ACC112 (cell line): ENCODE data around the gene ARSB.

ENCODE experiments used
- H2AFZ ChIP-seq: fragments of 200-600 bp; sonication (generic); one replicate; pipeline ENCODE4 v1.6.0; 2017; ENCODE audit warnings: antibody characterized with exemption, low read length; ENCODE audit not compliant: unreplicated experiment
- H3K27ac ChIP-seq: fragments of 200-600 bp; sonication (generic); 2 replicates; pipeline ENCODE4 v1.5.1; 2014; ENCODE audit warnings: low read depth, mild to moderate bottlenecking, antibody characterized with exemption, low read length, moderate library complexity
- H3K27me3 ChIP-seq: fragments of 200-600 bp; sonication (generic); 2 replicates; pipeline ENCODE4 v1.6.1; 2014; ENCODE audit warnings: mild to moderate bottlenecking, antibody characterized with exemption, low read length, moderate library complexity, mixed read lengths; ENCODE audit not compliant: insufficient read depth
- H3K36me3 ChIP-seq: fragments of 200-600 bp; sonication (generic); 2 replicates; pipeline ENCODE4 v1.6.1; 2016; ENCODE audit warnings: mild to moderate bottlenecking, antibody characterized with exemption, low read length, moderate library complexity, mixed read lengths; ENCODE audit not compliant: insufficient read depth
- H3K4me1 ChIP-seq: fragments of 200-600 bp; sonication (generic); one replicate; pipeline ENCODE4 v1.6.1; 2016; ENCODE audit warnings: low read length, mixed read lengths; ENCODE audit not compliant: insufficient read depth, unreplicated experiment, control insufficient read depth
- H3K4me3 ChIP-seq: fragments of 200-600 bp; sonication (generic); 2 replicates; pipeline ENCODE4 v1.5.1; 2014; ENCODE audit warnings: mild to moderate bottlenecking, low read depth, low read length
- H3K79me2 ChIP-seq: fragments of 200-600 bp; sonication (generic); one replicate; pipeline ENCODE4 v1.6.0; 2016; ENCODE audit warnings: low read length; ENCODE audit not compliant: control insufficient read depth, unreplicated experiment, insufficient read depth

ARSB gene

DNA sequence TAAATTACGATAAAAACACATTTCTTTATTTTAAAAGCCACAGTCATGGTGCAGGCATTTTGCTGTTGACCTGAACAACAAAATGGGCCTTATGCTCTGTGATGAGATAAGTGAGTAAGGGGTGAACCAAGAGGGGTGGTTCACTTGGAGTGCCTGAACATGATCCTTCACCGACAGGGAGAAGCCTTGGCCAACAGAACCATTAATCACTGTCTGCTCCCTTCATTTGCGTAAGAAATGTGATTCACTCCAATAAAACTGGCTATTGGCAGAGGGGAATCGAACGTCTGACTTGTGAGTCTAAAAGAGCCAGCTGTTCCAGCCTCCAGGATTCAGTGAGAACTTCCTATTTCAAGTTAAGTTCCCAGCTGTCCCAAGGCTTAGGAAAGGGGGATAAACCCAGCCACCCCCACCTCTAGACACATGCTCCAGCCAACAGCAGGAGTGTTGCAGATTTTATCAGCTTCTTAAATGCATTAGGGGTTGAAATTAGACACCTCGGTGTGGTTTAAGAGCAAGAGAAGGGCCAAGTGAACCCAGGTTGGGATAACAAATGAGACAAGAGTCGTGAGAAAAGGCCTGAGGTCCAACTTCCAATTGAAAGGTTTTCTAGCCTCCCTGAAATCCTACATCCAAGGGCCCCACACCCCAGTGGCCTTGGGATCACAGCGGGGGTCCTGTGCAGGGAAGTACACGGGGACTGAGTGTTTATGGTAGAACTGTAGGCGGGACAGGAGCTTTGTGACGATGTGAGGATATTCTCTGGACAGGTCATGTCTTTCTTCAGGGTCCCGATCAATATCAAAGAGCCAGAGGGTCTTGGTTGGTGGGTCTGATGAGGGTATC is 205.1 kb downstream of the ARSB start:
- Histone ChIP-seq H3K27ac (no peak overlapping the region), H2AFZ (no peak overlapping the region), H3K27me3 (no peaks in the 10 kb centered on the region), H3K4me3 (no peak overlapping the region), H3K79me2 (no peaks in the 10 kb centered on the region), H3K36me3 (no peaks in the 10 kb centered on the region), H3K4me1 (peaks cover 10% of the 10 kb centered on the region)

DNA sequence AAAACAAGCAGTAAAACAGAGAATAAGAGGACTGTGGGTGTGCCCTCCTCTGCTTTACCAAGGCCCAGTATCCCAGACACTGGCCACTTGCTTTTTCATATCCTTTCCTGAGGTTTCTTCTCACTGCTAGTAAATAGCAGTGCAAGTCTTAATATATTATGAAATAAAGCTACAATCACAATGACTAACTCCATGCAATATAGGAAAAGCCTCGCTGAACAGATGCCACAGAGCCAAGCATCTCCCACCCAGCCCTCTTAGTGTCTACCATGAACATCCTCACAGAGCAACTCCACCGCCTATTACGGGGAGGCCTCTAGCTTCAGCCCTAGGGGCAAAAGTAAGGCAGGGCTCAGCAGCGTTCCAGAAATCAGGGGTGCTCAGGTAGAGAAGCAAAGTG is 205.8 kb downstream of the ARSB start:
- no peak overlapping the region for H3K4me3 ChIP-seq
- H3K27ac ChIP-seq, result no peak overlapping the region
- no peaks in the 10 kb centered on the region for H3K36me3 ChIP-seq
- no peak overlapping the region for H2AFZ ChIP-seq
- no peaks in the 10 kb centered on the region for H3K27me3 ChIP-seq
- no peaks in the 10 kb centered on the region for H3K79me2 ChIP-seq
- peaks cover 10% of the 10 kb centered on the region for H3K4me1 ChIP-seq

GRCh38 chr5:78778538-78778937 is 206.6 kb downstream of the ARSB start:
- Histone ChIP-seq H3K4me3 (no peak overlapping the region), H3K79me2 (no peaks in the 10 kb centered on the region), H3K27ac (no peak overlapping the region), H3K36me3 (no peaks in the 10 kb centered on the region), H2AFZ (no peak overlapping the region), H3K27me3 (no peaks in the 10 kb centered on the region), H3K4me1 (peaks cover 10% of the 10 kb centered on the region)

GRCh38 chr5:78777901-78778300 is 207.2 kb downstream of the ARSB start:
- H3K27ac ChIP-seq, result no peak overlapping the region
- H2AFZ ChIP-seq, result no peak overlapping the region
- H3K4me3 ChIP-seq, result no peak overlapping the region
- H3K27me3 ChIP-seq, result no peaks in the 10 kb centered on the region
- no peaks in the 10 kb centered on the region for H3K79me2 ChIP-seq
- H3K4me1 ChIP-seq, result peaks cover 10% of the 10 kb centered on the region
- H3K36me3 ChIP-seq, result no peaks in the 10 kb centered on the region

- Histone ChIP-seq H3K36me3 (no peaks in the 10 kb centered on the region), H3K79me2 (no peaks in the 10 kb centered on the region), H3K27me3 (no peaks in the 10 kb centered on the region), H3K4me3 (no peak overlapping the region), H3K27ac (no peak overlapping the region), H2AFZ (no peak overlapping the region), H3K4me1 (peaks cover 10% of the 10 kb centered on the region)
Measured at GRCh38 chr5:78776637-78777036, 208.5 kb downstream of the ARSB start.

DNA sequence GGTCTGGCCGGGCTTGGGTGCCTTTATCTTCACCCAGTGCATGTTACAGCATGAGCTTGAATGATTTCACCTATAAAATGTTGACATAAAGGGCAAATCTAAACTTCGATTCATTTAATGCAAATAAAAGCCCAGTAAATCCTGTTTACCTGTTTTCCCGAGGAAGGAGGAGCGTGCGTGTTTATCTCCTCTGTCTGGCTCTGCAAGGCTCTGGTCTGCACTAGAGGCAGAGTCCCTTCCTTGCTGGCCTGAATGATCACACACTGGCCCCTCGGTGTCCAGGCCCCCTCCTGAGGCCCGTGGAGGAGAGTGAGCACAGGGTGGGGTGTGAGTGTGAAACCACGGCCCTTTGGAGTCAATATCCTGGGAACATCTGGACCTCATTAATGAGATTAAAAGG is 211.5 kb downstream of the ARSB start:
- Histone ChIP-seq H3K36me3 (no peaks in the 10 kb centered on the region), H3K4me1 (no peaks in the 10 kb centered on the region), H3K79me2 (no peaks in the 10 kb centered on the region), H2AFZ (no peak overlapping the region), H3K4me3 (no peak overlapping the region), H3K27ac (no peak overlapping the region), H3K27me3 (no peaks in the 10 kb centered on the region)

- Histone ChIP-seq H3K36me3 (no peaks in the 10 kb centered on the region), H3K4me3 (no peak overlapping the region), H3K4me1 (no peaks in the 10 kb centered on the region), H3K27me3 (peaks cover 3% of the 10 kb centered on the region), H3K79me2 (no peaks in the 10 kb centered on the region), H2AFZ (no peak overlapping the region), H3K27ac (no peak overlapping the region)
Measured at GRCh38 chr5:78771260-78772205, 213.6 kb downstream of the ARSB start.

- Histone ChIP-seq H3K27ac (no peak overlapping the region), H2AFZ (no peak overlapping the region), H3K4me3 (no peak overlapping the region), H3K27me3 (peaks cover 30% of the 10 kb centered on the region), H3K4me1 (no peaks in the 10 kb centered on the region), H3K36me3 (no peaks in the 10 kb centered on the region), H3K79me2 (no peaks in the 10 kb centered on the region)
Measured at GRCh38 chr5:78768781-78769380, 216.2 kb downstream of the ARSB start.

GRCh38 chr5:78766412-78766762 is 218.7 kb downstream of the ARSB start:
- Histone ChIP-seq H3K27me3 (peaks cover 36% of the 10 kb centered on the region), H3K4me3 (no peak overlapping the region), H3K79me2 (no peaks in the 10 kb centered on the region), H3K36me3 (no peaks in the 10 kb centered on the region), H3K27ac (no peak overlapping the region), H3K4me1 (no peaks in the 10 kb centered on the region), H2AFZ (no peak overlapping the region)

- Histone ChIP-seq H3K27ac (no peak overlapping the region), H3K36me3 (no peaks in the 10 kb centered on the region), H3K4me3 (no peak overlapping the region), H2AFZ (no peak overlapping the region), H3K4me1 (no peaks in the 10 kb centered on the region), H3K27me3 (peaks cover 40% of the 10 kb centered on the region), H3K79me2 (no peaks in the 10 kb centered on the region)
Measured at GRCh38 chr5:78765756-78766411, 219.2 kb downstream of the ARSB start.
